H1 (cell line): ENCODE results near the gene HCK. TPM values are rescaled to one million over a fixed set of nuclear protein-coding genes. Genes with fewer than 3 reads are reported as not detected.
A peak's percentile ranks its signal among the peaks of the same experiment; 100 is the strongest.

ENCODE experiments used
- CTCF ChIA-PET: fragments of 300-600 bp; sonication (Branson Sonifier 250); formaldehyde crosslinking; loops from one replicate; lab custom pipeline; 2021; ENCODE audit not compliant: partially characterized antibody; lab: Charles Lee
- POLR2A ChIA-PET: fragments of 300-600 bp; sonication (Branson Sonifier 250); formaldehyde crosslinking; loops from one replicate; lab custom pipeline; 2021; ENCODE audit warnings: inconsistent platforms; ENCODE audit not compliant: partially characterized antibody; lab: Charles Lee
- DNase-seq, 2 experiments: peaks; one replicate each; pipeline versions ENCODE4 v3.0.0 to v3.0.0-alpha.2; 2010 to 2022; ENCODE audit warnings: low spot score in 2 of 2, low read depth in 1 of 2, mixed read lengths in 1 of 2
- FAIRE-seq: peaks from 2 replicates; lab custom pipeline; 2011; peaks lifted over from hg19 to GRCh38; lab: Jason Lieb, UNC
- H2AFZ ChIP-seq: 2 replicates; pipeline ENCODE4 v1.8.1; 2012; ENCODE audit warnings: low read length, inconsistent platforms
- H2AK5ac ChIP-seq: 2 replicates; pipeline ENCODE4 v1.6.1; 2013; ENCODE audit warnings: low read depth, low read length
- H2BK120ac ChIP-seq: replicated peaks from 2 replicates; pipeline ENCODE3; 2013; ENCODE audit warnings: low read depth, low read length, inconsistent platforms
- H2BK12ac ChIP-seq: 2 replicates; pipeline ENCODE4 v1.6.1; 2013; ENCODE audit warnings: low read depth, low read length
- H2BK15ac ChIP-seq: 2 replicates; pipeline ENCODE4 v1.6.1; 2013; ENCODE audit warnings: low read length
- H2BK20ac ChIP-seq: 2 replicates; pipeline ENCODE4 v1.6.1; 2013; ENCODE audit warnings: low read length
- H2BK5ac ChIP-seq: 2 replicates; pipeline ENCODE4 v1.6.1; 2013; ENCODE audit warnings: low read depth, low read length
- H3K14ac ChIP-seq: 2 replicates; pipeline ENCODE4 v1.6.1; 2013; ENCODE audit warnings: inconsistent platforms; ENCODE audit not compliant: insufficient read length
- H3K18ac ChIP-seq: 2 replicates; pipeline ENCODE4 v1.6.1; 2013; ENCODE audit warnings: low read length; ENCODE audit errors: extremely low read depth
- H3K23ac ChIP-seq: 2 replicates; pipeline ENCODE4 v1.6.1; 2013; ENCODE audit warnings: inconsistent platforms; ENCODE audit not compliant: insufficient read length
- H3K23me2 ChIP-seq: 2 replicates; pipeline ENCODE4 v1.6.1; 2013; ENCODE audit warnings: low read depth, low read length
- H3K27ac ChIP-seq: 2 replicates; pipeline ENCODE4 v1.6.1; 2011; ENCODE audit warnings: low read depth, low read length, inconsistent platforms
- H3K27me3 ChIP-seq, 4 experiments: replicated peaks in 1 of 4; 1 replicate in 1 of 4; 2 replicates in 3 of 4; pipeline versions ENCODE4 v1.6.1 to v1.8.1; 2011 to 2013; ENCODE audit warnings: low read length in 3 of 4, mild to moderate bottlenecking in 3 of 4, inconsistent platforms in 2 of 4, mixed read lengths in 2 of 4, moderate library complexity in 1 of 4; ENCODE audit not compliant: control insufficient read depth in 3 of 4, insufficient read depth in 3 of 4; ENCODE audit errors: extremely low read depth in 1 of 4
- H3K36me3 ChIP-seq, 4 experiments: 2 replicates each; pipeline versions ENCODE4 v1.6.1 to v1.8.1; 2011 to 2013; ENCODE audit warnings: mild to moderate bottlenecking in 4 of 4, low read length in 3 of 4, moderate library complexity in 2 of 4, control low read depth in 1 of 4, inconsistent platforms in 1 of 4; ENCODE audit not compliant: insufficient read depth in 4 of 4, control insufficient read depth in 2 of 4
- H3K4ac ChIP-seq: replicated peaks from 2 replicates; pipeline ENCODE3; 2013; ENCODE audit warnings: low read length, low read depth, mixed read lengths, inconsistent platforms; ENCODE audit not compliant: insufficient read length
- H3K4me1 ChIP-seq, 4 experiments: replicated peaks in 1 of 4; 1 replicate in 1 of 4; 2 replicates in 3 of 4; pipeline versions ENCODE4 v1.6.1 to v1.8.1; 2011 to 2013; ENCODE audit warnings: low read length in 3 of 4, inconsistent platforms in 2 of 4, mixed read lengths in 1 of 4; ENCODE audit not compliant: insufficient read depth in 4 of 4, control insufficient read depth in 3 of 4
- H3K4me2 ChIP-seq, 2 experiments: 2 replicates each; pipeline versions ENCODE4 v1.6.1 to v1.8.1; 2011 to 2013; ENCODE audit warnings: low read depth in 2 of 2, low read length in 2 of 2, control low read depth in 1 of 2, inconsistent platforms in 1 of 2, mild to moderate bottlenecking in 1 of 2; ENCODE audit not compliant: insufficient read depth in 1 of 2
- H3K4me3 ChIP-seq, 4 experiments: fragments of 200-600, 300-600 bp in 1 of 4; sonication (generic), shearing (Covaris generic), sonication (Bioruptor Twin) in 1 of 4; 2 replicates each; pipeline versions ENCODE4 v1.5.1 to v1.8.1; 2011 to 2016; ENCODE audit warnings: low read length in 4 of 4, low read depth in 3 of 4, control low read depth in 2 of 4, inconsistent platforms in 2 of 4, mild to moderate bottlenecking in 2 of 4, mixed read lengths in 1 of 4, moderate library complexity in 1 of 4; ENCODE audit not compliant: insufficient read depth in 2 of 4; ENCODE audit errors: extremely low read depth in 1 of 4
- H3K56ac ChIP-seq: replicated peaks from 2 replicates; pipeline ENCODE3; 2013; ENCODE audit warnings: low read depth, mild to moderate bottlenecking, mixed read lengths, low read length, inconsistent platforms; ENCODE audit not compliant: insufficient read length
- H3K79me1 ChIP-seq: 2 replicates; pipeline ENCODE4 v1.6.1; 2013; ENCODE audit warnings: low read depth, low read length, control low read depth
- H3K79me2 ChIP-seq, 2 experiments: 2 replicates each; pipeline versions ENCODE4 v1.6.1 to v1.8.1; 2012 to 2013; ENCODE audit warnings: low read length in 2 of 2, mild to moderate bottlenecking in 2 of 2, inconsistent platforms in 1 of 2; ENCODE audit not compliant: insufficient read depth in 2 of 2, control insufficient read depth in 1 of 2
- H3K9ac ChIP-seq, 4 experiments: replicated peaks in 1 of 4; 1 replicate in 1 of 4; 2 replicates in 3 of 4; pipeline versions ENCODE4 v1.6.1 to v1.8.1; 2011 to 2013; ENCODE audit warnings: low read depth in 3 of 4, low read length in 3 of 4, control low read depth in 2 of 4, mild to moderate bottlenecking in 2 of 4, moderate library complexity in 2 of 4, inconsistent platforms in 1 of 4; ENCODE audit errors: extremely low read depth in 1 of 4
- H3K9me3 ChIP-seq, 2 experiments: 2 replicates each; pipeline versions ENCODE4 v1.6.1 to v1.8.1; 2012 to 2013; ENCODE audit warnings: mild to moderate bottlenecking in 2 of 2, moderate library complexity in 2 of 2, control low read depth in 1 of 2, inconsistent platforms in 1 of 2, low read depth in 1 of 2, low read length in 1 of 2, mixed read lengths in 1 of 2; ENCODE audit not compliant: insufficient read depth in 2 of 2
- H4K20me1 ChIP-seq, 2 experiments: replicated peaks in 1 of 2; 2 replicates each; pipeline versions ENCODE3 to v1.8.1; 2011 to 2013; ENCODE audit warnings: inconsistent platforms in 2 of 2, low read length in 2 of 2, mild to moderate bottlenecking in 1 of 2; ENCODE audit not compliant: insufficient read depth in 2 of 2, control insufficient read depth in 1 of 2
- H4K5ac ChIP-seq: 2 replicates; pipeline ENCODE4 v1.6.1; 2013; ENCODE audit warnings: low read length, low read depth, mixed read lengths, inconsistent platforms; ENCODE audit not compliant: insufficient read length
- H4K8ac ChIP-seq: 2 replicates; pipeline ENCODE4 v1.8.0; 2013; ENCODE audit warnings: mild to moderate bottlenecking, moderate library complexity, low read length, inconsistent platforms; ENCODE audit not compliant: insufficient read depth; ENCODE audit errors: extremely low read depth
- H4K91ac ChIP-seq: replicated peaks from 2 replicates; pipeline ENCODE3; 2013; ENCODE audit warnings: low read length, mixed read lengths, inconsistent platforms; ENCODE audit not compliant: insufficient read length
- BACH1 ChIP-seq: IDR thresholded peaks from 2 replicates; pipeline ENCODE4 v1.6.1; 2012; ENCODE audit warnings: low read length, improper control_type of control experiment
- CBX8 ChIP-seq: fragments of 300-800, 300-1000 bp; sonication (generic); IDR thresholded peaks from 2 replicates; pipeline ENCODE4 v1.7.1; 2016; ENCODE audit warnings: low read depth, low read length, borderline replicate concordance
- CEBPB ChIP-seq: IDR thresholded peaks from 2 replicates; pipeline ENCODE4 v1.6.1; 2012; ENCODE audit warnings: low read depth, low read length
- EGR1 ChIP-seq: IDR thresholded peaks from 2 replicates; pipeline ENCODE4 v1.6.1; 2011; ENCODE audit warnings: low read depth, low read length, borderline replicate concordance
- GABPA ChIP-seq: IDR thresholded peaks from 2 replicates; pipeline ENCODE4 v1.6.1; 2011; ENCODE audit warnings: mild to moderate bottlenecking, low read length, moderate library complexity, borderline replicate concordance; ENCODE audit not compliant: insufficient read depth
- KDM1A ChIP-seq: fragments of 200-600, 300-600 bp; sonication (generic); IDR thresholded peaks from 2 replicates; pipeline ENCODE4 v1.7.1; 2016; ENCODE audit warnings: mild to moderate bottlenecking, low read length, borderline replicate concordance
- KDM4A ChIP-seq: IDR thresholded peaks from one replicate; pipeline ENCODE4 v1.7.1; 2012; ENCODE audit warnings: low read depth, mild to moderate bottlenecking, moderate library complexity, low read length, inconsistent platforms; ENCODE audit not compliant: severe bottlenecking
- KDM5A ChIP-seq: fragments of 200-600 bp; IDR thresholded peaks from 2 replicates; pipeline ENCODE4 v1.7.1; 2012; ENCODE audit warnings: mild to moderate bottlenecking, low read length, inconsistent platforms, mixed read lengths
- MAFK ChIP-seq: IDR thresholded peaks from 2 replicates; pipeline ENCODE4 v1.6.1; 2012; ENCODE audit warnings: low read depth, mild to moderate bottlenecking, improper control_type of control experiment, low read length
- POU5F1 ChIP-seq: IDR thresholded peaks from 2 replicates; pipeline ENCODE4 v1.6.1; 2011; ENCODE audit warnings: low read depth, mild to moderate bottlenecking, low read length, moderate library complexity
- SIN3A ChIP-seq, 2 experiments: IDR thresholded peaks in 1 of 2; conservative IDR thresholded peaks in 1 of 2; 2 replicates each; pipeline ENCODE4 v1.6.1; 2011 to 2012; ENCODE audit warnings: low read length in 2 of 2, improper control_type of control experiment in 1 of 2, low read depth in 1 of 2, mild to moderate bottlenecking in 1 of 2
- SIRT6 ChIP-seq: IDR thresholded peaks from one replicate; pipeline ENCODE4 v1.7.1; 2012; ENCODE audit warnings: low read length, inconsistent platforms
- SP4 ChIP-seq: IDR thresholded peaks from 2 replicates; pipeline ENCODE4 v1.6.1; 2012; ENCODE audit warnings: low read length, inconsistent platforms
- TCF12 ChIP-seq: IDR thresholded peaks from 2 replicates; pipeline ENCODE4 v1.6.1; 2011; ENCODE audit warnings: low read depth, mild to moderate bottlenecking, low read length
- WGBS, 2 experiments: shearing (Covaris generic) in 1 of 2; methylation state at CpG; one replicate each; pipeline versions ENCODE4 v1.1.6 to v1.1.7; 2013 to 2015; ENCODE audit warnings: low lambda C conversion rate in 2 of 2, mixed read lengths in 2 of 2, inconsistent platforms in 1 of 2, low coverage in 1 of 2, missing lambda C conversion rate in 1 of 2; ENCODE audit not compliant: insufficient replicate concordance in 2 of 2, insufficient coverage in 1 of 2, insufficient read length in 1 of 2; ENCODE audit errors: extremely low coverage in 1 of 2, missing lambda C conversion rate in 1 of 2; 5-methylcytosine and 5-hydroxymethylcytosine counted together
- polyA plus RNA-seq, 7 experiments: library from polyadenylated mRNA; depleted of rRNA in 3 of 7; stranded (reverse) in 5 of 7; unstranded in 2 of 7; fragments of >200 nt in 5 of 7; fragments of 200-250 nt in 2 of 7; gene quantifications; 1 replicate in 5 of 7; 2 replicates in 1 of 7; 4 replicates in 1 of 7; pipeline versions ENCODE4 v1.2.1 to v1.2.3, GENCODE V29; 2011 to 2013; ENCODE audit warnings: missing spikeins in 2 of 7, mixed read lengths in 2 of 7
- total RNA-seq: library from RNA; stranded (reverse); fragmentation: NEBNext Ultra II Directional; extraction: Animal tissue kit (Norgen Biotek cat#: 25700); gene quantifications from 2 replicates; pipeline ENCODE4 v1.2.1, GENCODE V29; 2021

HCK gene
- total and polyA plus RNA-seq, 2 of the 8 experiments (the other 6 are each of a cell fraction or from before 2014, with no cell fraction given): 0.37 to 4.3 TPM

GRCh38 chr20:32010101-32010500 lies 41.9 kb upstream of the HCK start, which contains the start of gene CCM2L:
TSS of gene CCM2L (plus strand) at chr20:32010438. CDS start at chr20:32010455, 17 bp downstream.
- DNase-seq (no peak), FAIRE-seq (no peak)
- Histone ChIP-seq H3K9me3 (no peaks in the 10 kb centered on the region), H3K56ac (no peak within 1 kb of the TSS), H3K23ac (no peak within 1 kb of the TSS), H3K23me2 (peaks cover 2% of the 10 kb centered on the region; the same call in 1 of the 2 replicates), H4K91ac (peak within 1 kb of the TSS; percentile 45), H2BK15ac (peak within 1 kb of the TSS; percentile 61; the same call in 1 of the 2 replicates), H3K4ac (peak within 1 kb of the TSS; percentile 33), H4K20me1 (no peaks in the 10 kb centered on the region), H2BK20ac (no peak within 1 kb of the TSS), H3K4me2 (peak within 1 kb of the TSS in 1 of 2 experiments; percentile 33; a peak in 1 of 4 replicates), H3K14ac (no peak within 1 kb of the TSS), H4K5ac (no peak within 1 kb of the TSS), H3K9ac (no peak within 1 kb of the TSS), H3K27me3 (no peaks in the 10 kb centered on the region; a peak in 1 of 7 replicates), H3K79me1 (no peaks in the 10 kb centered on the region), H2BK12ac (peak within 1 kb of the TSS; percentile 42; the same call in 1 of the 2 replicates), H2BK120ac (no peak within 1 kb of the TSS), H3K4me1 (peaks cover 19 to 25% (median 22%) of the 10 kb centered on the region in 4 experiments), H3K79me2 (no peaks in the 10 kb centered on the region), H4K8ac (no peak within 1 kb of the TSS), H3K36me3 (no peaks in the 10 kb centered on the region), H3K18ac (peak within 1 kb of the TSS; percentile 67), H2AK5ac (no peak within 1 kb of the TSS), H3K27ac (no peak within 1 kb of the TSS), H2AFZ (0 out of 2 replicates have a peak within 1 kb of the TSS, but pooled peaks have one; percentile 26), H3K4me3 (no peak within 1 kb of the TSS; a peak in 1 of 8 replicates), H2BK5ac (peak within 1 kb of the TSS; percentile 66; the same call in 1 of the 2 replicates)
- CTCF ChIA-PET: interaction anchor here (1.0 kb wide), 1 partner anchor 159 kb away, joined by 3 read pairs; no protein-coding TSS in a partner anchor
- WGBS, 2 experiments: 65% methylated on average over 2 of the region's 2 CpGs; no CpG with 5 or more reads in 1 of the 2 experiments
- POLR2A ChIA-PET: no interaction called here
- TF ChIP-seq POU5F1 (no peak), CBX8 (no peak), GABPA (no peak), KDM4A (no peak), KDM5A (no peak), BACH1 (no peak), TCF12 (no peak), KDM1A (no peak), SP4 (no peak), SIRT6 (no peak), MAFK (no peak), CEBPB (no peak), EGR1 (no peak), SIN3A (conservative IDR thresholded peaks at IDR 0.05 in 1 of 2, IDR thresholded peaks at IDR 0.05 in 1 of 2; ENCODE audit: low read depth in 1 of 2, low read length in 2 of 2) (no peak)
